ENCODE results near the gene STAT4. TPM values are rescaled to one million over a fixed set of nuclear protein-coding genes. Genes with fewer than 3 reads are reported as not detected.
A peak's percentile ranks its signal among the peaks of the same experiment; 100 is the strongest.

STAT4 gene
- total RNA-seq, 1 experiment from 2014 or later = 0.33 TPM

GRCh38 chr2:191020221-191020741 lies 130.5 kb downstream of the STAT4 start:
- H3K9me3 Mint-ChIP-seq = peaks cover 0 to 4% of the 10 kb centered on the region in 2 experiments; a peak in 1 of 5 replicates
- Histone ChIP-seq H3K4ac (ENCODE audit: low read depth, low read length) (no peak overlapping the region), H3K18ac (ENCODE audit: insufficient read length, low read depth, low read length) (peak overlapping the region; percentile 83), H3K79me2 (ENCODE audit: insufficient read depth, low read length) (no peaks in the 10 kb centered on the region), H3K27ac (ENCODE audit: insufficient read length, low read depth, low read length) (peak overlapping the region; percentile 3), H3K9ac (ENCODE audit: extremely low read depth, insufficient read length, low read length) (peak overlapping the region; percentile 77), H3K79me1 (ENCODE audit: insufficient read depth, low read depth, low read length, poor library complexity, severe bottlenecking) (no peaks in the 10 kb centered on the region), H2BK5ac (ENCODE audit: insufficient read length, low read length) (no peak overlapping the region), H2BK15ac (ENCODE audit: low read depth, low read length) (no peak overlapping the region), H4K20me1 (ENCODE audit: control insufficient read depth, insufficient read depth, insufficient read length) (no peaks in the 10 kb centered on the region), H3K23ac (ENCODE audit: insufficient read length, low read depth, low read length) (no peak overlapping the region), H3K4me1 (ENCODE audit: insufficient read depth, low read length) (no peaks in the 10 kb centered on the region), H3K9me3 (ENCODE audit: control insufficient read depth, low read depth, low read length) (no peaks in the 10 kb centered on the region), H2BK12ac (ENCODE audit: insufficient read length, low read depth, low read length) (no peak overlapping the region), H3K27me3 (ENCODE audit: insufficient read depth, low read length) (peaks cover 3% of the 10 kb centered on the region; the same call in 1 of the 2 replicates), H4K5ac (ENCODE audit: insufficient read length, low read depth, low read length) (no peak overlapping the region), H3K23me2 (ENCODE audit: insufficient read length, low read depth, low read length, poor library complexity, severe bottlenecking) (peaks cover 7% of the 10 kb centered on the region), H3T11ph (ENCODE audit: low read length) (no peak overlapping the region), H3K14ac (ENCODE audit: insufficient read depth, low read length) (peak overlapping the region; percentile 90; the same call in 1 of the 2 replicates), H4K8ac (replicated peaks; ENCODE audit: insufficient read length, low read depth, low read length) (no peak overlapping the region), H2AK5ac (ENCODE audit: insufficient read length, low read length) (no peak overlapping the region), H2AFZ (ENCODE audit: low read length) (no peak overlapping the region), H2BK20ac (ENCODE audit: low read depth, low read length, poor library complexity, severe bottlenecking) (no peak overlapping the region), H4K91ac (ENCODE audit: insufficient read length, low read depth, low read length) (no peak overlapping the region), H3K4me2 (ENCODE audit: insufficient read depth, insufficient read length, low read length) (peak overlapping the region; percentile 62), H3K56ac (ENCODE audit: insufficient read length, low read depth, low read length) (no peak overlapping the region), H2BK120ac (ENCODE audit: low read depth, low read length, poor library complexity, severe bottlenecking) (no peak overlapping the region)
- no peaks in the 10 kb centered on the region for H3K4me1 Mint-ChIP-seq
- no peaks in the 10 kb centered on the region for H3K36me3 Mint-ChIP-seq (ENCODE audit: insufficient read depth in 1 of 3, low read depth in 3 of 3)
- TF ChIP-seq CTCF (conservative IDR thresholded peaks at IDR 0.05) = peak; percentile 22; the same call in 1 of the 3 replicates
- H3K27me3 Mint-ChIP-seq (ENCODE audit: low read depth) = peaks cover 10% of the 10 kb centered on the region
- no peak overlapping the region for H3K27ac Mint-ChIP-seq
- no CpG with 5 or more reads among the region's 59 CpGs for WGBS (ENCODE audit: extremely low coverage, insufficient read length, low lambda C conversion rate)
- DNase-seq = peak; percentile 96
- no peak overlapping the region for H3K4me3 Mint-ChIP-seq
